ENCODE data around the gene KRT3.

Gene KRT3

DNA sequence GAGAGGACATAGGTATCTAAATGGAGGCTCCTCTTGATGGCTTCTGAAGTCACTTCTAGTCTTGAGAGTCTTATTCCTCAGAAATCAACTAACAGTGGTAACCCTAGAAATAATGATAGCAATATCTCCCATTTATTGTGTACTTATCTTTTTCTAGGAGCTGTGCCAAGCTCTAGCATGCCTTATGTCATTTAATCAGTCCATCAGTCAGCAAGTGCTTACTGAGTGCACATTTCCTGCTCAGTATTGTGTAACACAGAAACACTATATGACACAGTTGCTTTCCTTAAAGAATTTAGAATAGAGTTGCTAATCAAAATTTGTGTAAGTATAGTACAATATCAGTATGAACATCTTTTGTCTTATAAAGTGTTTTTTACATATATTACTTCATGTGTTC is 55.3 kb downstream of the KRT3 start:
- DNase-seq (ENCODE audit: low read depth in 2 of 2, low spot score in 1 of 2), result no peak

DNA sequence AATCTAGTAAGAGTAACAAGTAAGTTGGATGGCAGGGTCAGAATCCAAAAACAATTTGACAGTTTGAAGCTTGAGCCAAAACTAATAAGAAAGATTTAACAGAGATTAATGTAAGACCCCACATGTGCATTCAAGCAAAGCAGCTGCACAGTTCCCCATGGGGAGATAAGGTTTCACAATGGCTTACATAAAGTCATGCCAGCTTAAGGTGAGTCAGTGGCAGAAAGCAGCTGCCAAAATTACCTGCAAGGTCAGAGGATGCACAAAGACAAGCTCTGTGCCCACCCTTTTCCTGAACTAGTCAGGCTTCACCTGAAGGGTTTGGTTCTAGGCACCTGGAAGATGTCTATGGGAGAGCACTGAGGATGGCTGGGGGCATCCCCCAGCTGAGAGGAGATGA is 56.0 kb downstream of the KRT3 start:
- no peak for DNase-seq (ENCODE audit: low read depth in 2 of 2, low spot score in 1 of 2)
